SK-N-SH (cell line): ENCODE measurements around the gene RAPGEFL1. TPM values are rescaled to one million over a fixed set of nuclear protein-coding genes. Genes with fewer than 3 reads are reported as not detected.

Source experiments
- CTCF ChIA-PET: fragments of 300-600, 350-600 bp; formaldehyde crosslinking; extraction: SDS; loops from one replicate; lab custom pipeline; 2021; lab: Yijun Ruan, JAX
- POLR2A ChIA-PET: fragments of 350-600 bp; sonication (Branson Sonifier 250); formaldehyde crosslinking; extraction: SDS; loops from one replicate; lab custom pipeline; 2020; ENCODE audit warnings: antibody characterized with exemption, inconsistent platforms; lab: Yijun Ruan, JAX
- DNase-seq: peaks from one replicate; pipeline ENCODE4 v3.0.0; 2012
- H2AFZ ChIP-seq: fragments of 200-600 bp; sonication (generic); 2 replicates; pipeline ENCODE4 v1.8.1; 2016; ENCODE audit warnings: antibody characterized with exemption, mild to moderate bottlenecking, low read depth
- H3F3A ChIP-seq: fragments of 200-600 bp; sonication (generic); replicated peaks from 2 replicates; pipeline ENCODE3; 2016; ENCODE audit warnings: antibody characterized with exemption, mild to moderate bottlenecking; ENCODE audit not compliant: insufficient read depth
- H3K27ac ChIP-seq, 2 experiments: fragments of 200-500 bp in 1 of 2; fragments of 200-600 bp in 1 of 2; sonication (Bioruptor generic) in 1 of 2; sonication (generic), shearing (Covaris generic) in 1 of 2; 2 replicates each; pipeline versions ENCODE4 v1.5.1 to v1.6.1; 2014 to 2016; ENCODE audit warnings: low read depth in 2 of 2, inconsistent platforms in 1 of 2, low read length in 1 of 2, mild to moderate bottlenecking in 1 of 2, mixed read lengths in 1 of 2
- H3K27me3 ChIP-seq: fragments of 200-600 bp; sonication (generic), shearing (Covaris generic); 2 replicates; pipeline ENCODE4 v1.6.1; 2016; ENCODE audit warnings: mixed run types; ENCODE audit not compliant: insufficient read depth
- H3K36me3 ChIP-seq, 2 experiments: fragments of 200-500 bp in 1 of 2; fragments of 200-600 bp in 1 of 2; sonication (Bioruptor generic) in 1 of 2; sonication (generic) in 1 of 2; replicated peaks in 1 of 2; 2 replicates each; pipeline versions ENCODE3 to v1.5.1; 2014 to 2016; ENCODE audit warnings: low read length in 1 of 2, mild to moderate bottlenecking in 1 of 2; ENCODE audit not compliant: insufficient read depth in 2 of 2, control insufficient read depth in 1 of 2
- H3K4me1 ChIP-seq, 2 experiments: fragments of 200-500 bp in 1 of 2; fragments of 200-600 bp in 1 of 2; sonication (Bioruptor generic) in 1 of 2; sonication (generic), shearing (Covaris generic) in 1 of 2; 2 replicates each; pipeline versions ENCODE4 v1.5.1 to v1.6.1; 2014 to 2016; ENCODE audit warnings: low read depth in 1 of 2, low read length in 1 of 2, mixed run types in 1 of 2; ENCODE audit not compliant: insufficient read depth in 2 of 2, control insufficient read depth in 1 of 2
- H3K4me2 ChIP-seq: fragments of 200-600 bp; sonication (generic), shearing (Covaris generic); 2 replicates; pipeline ENCODE4 v1.6.1; 2017; ENCODE audit warnings: mixed run types
- H3K4me3 ChIP-seq, 2 experiments: fragments of 200-500 bp in 1 of 2; fragments of 200-600 bp in 1 of 2; sonication (Bioruptor generic) in 1 of 2; sonication (generic), shearing (Covaris generic) in 1 of 2; 2 replicates each; pipeline versions ENCODE4 v1.5.1 to v1.8.1; 2014 to 2016; ENCODE audit warnings: low read depth in 2 of 2, inconsistent platforms in 1 of 2, low read length in 1 of 2, mild to moderate bottlenecking in 1 of 2, mixed read lengths in 1 of 2, moderate library complexity in 1 of 2
- H3K79me2 ChIP-seq: fragments of 200-600 bp; sonication (generic); 2 replicates; pipeline ENCODE4 v1.8.1; 2017; ENCODE audit warnings: mild to moderate bottlenecking; ENCODE audit not compliant: insufficient read depth
- H3K9ac ChIP-seq: fragments of 200-600 bp; sonication (generic); 2 replicates; pipeline ENCODE4 v1.6.1; 2017; ENCODE audit warnings: mixed run types
- H3K9me2 ChIP-seq: fragments of 200-600 bp; sonication (generic); 2 replicates; pipeline ENCODE4 v1.6.1; 2017; ENCODE audit warnings: mixed run types
- H3K9me3 ChIP-seq: fragments of 200-600 bp; sonication (generic); 2 replicates; pipeline ENCODE4 v1.6.1; 2017; ENCODE audit warnings: mixed run types, mild to moderate bottlenecking, moderate library complexity
- H4K20me1 ChIP-seq: fragments of 200-600 bp; sonication (generic); 2 replicates; pipeline ENCODE4 v1.6.1; 2017; ENCODE audit warnings: mild to moderate bottlenecking, mixed run types; ENCODE audit not compliant: insufficient read depth
- CHD2 ChIP-seq: fragments of 150-350 bp; IDR thresholded peaks from 2 replicates; pipeline ENCODE4 v1.6.1; 2018; ENCODE audit warnings: low read length; ENCODE audit not compliant: partially characterized antibody
- ELF1 ChIP-seq: IDR thresholded peaks from 2 replicates; pipeline ENCODE4 v1.4.0; 2012
- EP300 ChIP-seq, 2 experiments: IDR thresholded peaks; 2 replicates each; pipeline versions ENCODE4 v1.4.0 to v1.6.1; 2012; ENCODE audit warnings: borderline replicate concordance in 1 of 2, low read depth in 1 of 2, low read length in 1 of 2
- EZH2phosphoT487 ChIP-seq: fragments of 200-600 bp; sonication (generic); IDR thresholded peaks from 2 replicates; pipeline ENCODE4 v1.6.1; 2017; ENCODE audit warnings: low read depth, mixed run types, mild to moderate bottlenecking, antibody characterized with exemption, moderate library complexity, borderline replicate concordance
- FOXJ3 ChIP-seq: sonication (generic); formaldehyde crosslinking; IDR thresholded peaks from 2 replicates; pipeline ENCODE4 v1.5.1; 2020; ENCODE audit warnings: mild to moderate bottlenecking, missing genetic modification reagents
- FOXM1 ChIP-seq: IDR thresholded peaks from 2 replicates; pipeline ENCODE4 v1.4.0; 2012; ENCODE audit warnings: low read depth, mild to moderate bottlenecking
- GATA2 ChIP-seq: sonication (generic); formaldehyde crosslinking; IDR thresholded peaks from 2 replicates; pipeline ENCODE4 v1.5.0; 2020; ENCODE audit warnings: mild to moderate bottlenecking, missing genetic modification reagents
- JUND ChIP-seq: IDR thresholded peaks from 2 replicates; pipeline ENCODE4 v1.4.0; 2012
- MEF2A ChIP-seq: IDR thresholded peaks from 2 replicates; pipeline ENCODE4 v1.4.0; 2012; ENCODE audit warnings: low read depth, borderline replicate concordance
- MXI1 ChIP-seq: IDR thresholded peaks from 2 replicates; pipeline ENCODE4 v1.6.1; 2012; ENCODE audit warnings: mild to moderate bottlenecking, low read depth, low read length, improper control_type of control experiment
- NFIC ChIP-seq: IDR thresholded peaks from 2 replicates; pipeline ENCODE4 v1.4.0; 2012; ENCODE audit warnings: borderline replicate concordance
- NRF1 ChIP-seq: IDR thresholded peaks from 2 replicates; pipeline ENCODE4 v1.6.1; 2012; ENCODE audit warnings: low read depth, mild to moderate bottlenecking, low read length
- RAD21 ChIP-seq: IDR thresholded peaks from 2 replicates; pipeline ENCODE4 v1.6.1; 2012; ENCODE audit warnings: mild to moderate bottlenecking, low read length
- RCOR1 ChIP-seq: fragments of 150-350 bp; IDR thresholded peaks from 2 replicates; pipeline ENCODE4 v1.6.1; 2017; ENCODE audit warnings: antibody characterized with exemption, low read length
- RFX5 ChIP-seq: IDR thresholded peaks from 2 replicates; pipeline ENCODE4 v1.6.1; 2012; ENCODE audit warnings: mild to moderate bottlenecking, improper control_type of control experiment, low read length
- RXRA ChIP-seq: IDR thresholded peaks from 2 replicates; pipeline ENCODE4 v1.4.0; 2012; ENCODE audit warnings: low read depth, mild to moderate bottlenecking, borderline replicate concordance
- SIN3A ChIP-seq: IDR thresholded peaks from 2 replicates; pipeline ENCODE4 v1.6.1; 2012; ENCODE audit warnings: low read depth, mild to moderate bottlenecking, low read length, moderate library complexity, borderline replicate concordance
- SMC3 ChIP-seq: IDR thresholded peaks from 2 replicates; pipeline ENCODE4 v1.6.1; 2012; ENCODE audit warnings: low read depth, low read length, improper control_type of control experiment
- TAF1 ChIP-seq: IDR thresholded peaks from 2 replicates; pipeline ENCODE4 v1.6.1; 2012; ENCODE audit warnings: low read depth, mild to moderate bottlenecking, low read length, moderate library complexity, borderline replicate concordance
- TCF12 ChIP-seq: IDR thresholded peaks from 2 replicates; pipeline ENCODE4 v1.4.0; 2012
- YY1 ChIP-seq: IDR thresholded peaks from 2 replicates; pipeline ENCODE4 v1.4.0; 2012; ENCODE audit warnings: low read depth, mild to moderate bottlenecking
- WGBS: methylation state at CpG from one replicate; pipeline ENCODE4 v1.1.6; 2017; ENCODE audit warnings: low lambda C conversion rate; 5-methylcytosine and 5-hydroxymethylcytosine counted together
- polyA plus RNA-seq, 3 experiments: library from polyadenylated mRNA; depleted of rRNA; stranded (reverse); fragments of >200 nt; gene quantifications; 2 replicates each; pipeline ENCODE4 v1.2.3, GENCODE V29; 2012
- TF ChIP-seq, protein P1 (sequence below): fragments of 150-350 bp; IDR thresholded peaks from 2 replicates; pipeline ENCODE4 v1.6.1; 2016; ENCODE audit warnings: mild to moderate bottlenecking, low read depth, low read length
- TF ChIP-seq, protein P2 (sequence below): IDR thresholded peaks from 2 replicates; pipeline ENCODE4 v1.4.0; 2012; ENCODE audit warnings: low read depth
- TF ChIP-seq, protein P3 (sequence below): IDR thresholded peaks from 2 replicates; pipeline ENCODE4; 2012
- TF ChIP-seq, protein P4 (sequence below): IDR thresholded peaks from 2 replicates; pipeline ENCODE4 v1.6.1; 2012; ENCODE audit warnings: mild to moderate bottlenecking, low read depth, low read length, moderate library complexity

Gene RAPGEFL1
- polyA plus RNA-seq, 1 of the 3 experiments (the other 2 are of a cell fraction) = 5.9 TPM

DNA sequence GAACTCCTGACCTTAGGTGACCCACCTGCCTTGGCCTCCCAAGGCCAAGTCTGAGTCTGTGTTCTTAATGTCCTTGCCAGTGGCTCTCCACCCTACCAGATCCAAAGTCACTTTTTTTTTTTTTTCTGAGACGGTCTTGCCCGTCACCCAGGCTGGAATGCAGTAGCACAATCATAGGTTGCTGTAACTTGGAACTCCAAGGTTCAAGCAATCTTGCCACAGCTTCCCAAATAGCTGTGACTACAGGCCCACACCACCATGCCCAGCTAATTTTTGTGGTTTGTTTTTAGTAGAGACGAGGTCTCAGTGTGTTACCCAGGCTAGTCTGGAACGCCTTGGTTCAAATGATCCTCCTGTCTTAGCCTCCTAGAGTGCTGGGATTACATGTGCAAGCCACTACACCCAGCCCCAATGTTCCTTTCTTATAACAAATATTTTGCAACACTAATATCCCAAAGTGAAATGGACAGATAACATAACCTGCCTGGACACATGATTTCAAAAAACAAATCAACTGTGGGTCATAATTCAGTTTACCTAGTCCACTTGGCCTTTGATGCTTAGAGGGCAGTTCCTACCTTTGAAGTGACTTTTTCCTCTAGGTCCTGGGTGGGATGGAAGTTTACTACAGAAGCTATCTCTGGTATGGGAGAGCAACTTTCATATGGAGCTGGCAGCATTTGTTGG lies 4.0 kb upstream of the RAPGEFL1 start:
- peaks cover under 1 to 11% of the 10 kb centered on the region in 2 experiments; a peak in 2 of 4 replicates for H3K4me1 ChIP-seq
- no peaks in the 10 kb centered on the region for H4K20me1 ChIP-seq
- no peak overlapping the region for H2AFZ ChIP-seq
- peaks cover 18% of the 10 kb centered on the region for H3F3A ChIP-seq
- 99% methylated on average over 4 of the region's 4 CpGs for WGBS
- no peaks in the 10 kb centered on the region for H3K9me2 ChIP-seq
- ChIA-PET CTCF (interaction anchor here (0.7 to 10.6 kb wide), 4 partner anchors 20 to 160 kb away, joined by 3 to 94 read pairs (median 24); partner anchors contain the start of gene CSF3), POLR2A (no interaction called here)
- no peak overlapping the region for H3K9ac ChIP-seq
- no peaks in the 10 kb centered on the region for H3K79me2 ChIP-seq
- DNase-seq = no peak
- H3K9me3 ChIP-seq = no peaks in the 10 kb centered on the region
- H3K4me2 ChIP-seq = no peak overlapping the region
- H3K27ac ChIP-seq = no peak overlapping the region
- no peaks in the 10 kb centered on the region for H3K27me3 ChIP-seq
- H3K4me3 ChIP-seq = no peak overlapping the region
- H3K36me3 ChIP-seq = peaks cover 37 to 55% of the 10 kb centered on the region in 2 experiments
- TF ChIP-seq TAF1 (no peak), RCOR1 (no peak), ELF1 (no peak), EP300 (IDR thresholded peaks at IDR 0.05; ENCODE audit: borderline replicate concordance in 1 of 2, low read depth in 1 of 2, low read length in 1 of 2) (no peak), FOXM1 (no peak), SMC3 (no peak), TCF12 (no peak), GATA2 (CRISPR knock-in tag) (no peak), NFIC (no peak), RFX5 (no peak), CHD2 (no peak), NRF1 (no peak), SIN3A (no peak), EZH2phosphoT487 (no peak)
- TF ChIP-seq, protein P1, sequence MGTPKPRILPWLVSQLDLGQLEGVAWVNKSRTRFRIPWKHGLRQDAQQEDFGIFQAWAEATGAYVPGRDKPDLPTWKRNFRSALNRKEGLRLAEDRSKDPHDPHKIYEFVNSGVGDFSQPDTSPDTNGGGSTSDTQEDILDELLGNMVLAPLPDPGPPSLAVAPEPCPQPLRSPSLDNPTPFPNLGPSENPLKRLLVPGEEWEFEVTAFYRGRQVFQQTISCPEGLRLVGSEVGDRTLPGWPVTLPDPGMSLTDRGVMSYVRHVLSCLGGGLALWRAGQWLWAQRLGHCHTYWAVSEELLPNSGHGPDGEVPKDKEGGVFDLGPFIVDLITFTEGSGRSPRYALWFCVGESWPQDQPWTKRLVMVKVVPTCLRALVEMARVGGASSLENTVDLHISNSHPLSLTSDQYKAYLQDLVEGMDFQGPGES = no peak

DNA sequence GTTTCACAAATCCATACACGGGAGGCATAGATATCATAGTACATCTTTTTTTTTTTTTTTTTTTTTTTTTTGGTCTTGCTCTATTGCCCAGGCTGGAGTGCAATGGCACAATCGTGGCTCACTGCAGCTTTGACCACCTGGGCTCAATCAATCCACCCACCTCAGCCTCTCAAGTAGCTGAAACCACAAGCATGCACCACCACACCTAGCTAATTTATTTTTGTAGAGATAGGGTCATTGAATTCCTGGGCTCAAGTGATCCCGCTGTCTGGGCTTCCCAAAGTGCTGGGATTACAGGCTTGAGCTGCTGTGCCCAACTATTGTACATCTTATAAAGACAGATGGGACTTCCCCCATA lies 3.5 kb upstream of the RAPGEFL1 start:
- no peak overlapping the region for H3K9ac ChIP-seq
- H2AFZ ChIP-seq = no peak overlapping the region
- H3K9me3 ChIP-seq = no peaks in the 10 kb centered on the region
- H4K20me1 ChIP-seq = no peaks in the 10 kb centered on the region
- no peaks in the 10 kb centered on the region for H3K9me2 ChIP-seq
- H3K4me2 ChIP-seq = no peak overlapping the region
- peaks cover 14% of the 10 kb centered on the region for H3F3A ChIP-seq
- peaks cover 0 to 16% of the 10 kb centered on the region in 2 experiments; a peak in 1 of 4 replicates for H3K4me1 ChIP-seq
- no peak overlapping the region for H3K4me3 ChIP-seq
- 69% methylated on average over 2 of the region's 3 CpGs for WGBS
- H3K79me2 ChIP-seq = no peaks in the 10 kb centered on the region
- ChIA-PET CTCF (interaction anchor here (0.7 to 10.6 kb wide), 5 partner anchors 15 to 160 kb away, joined by 3 to 94 read pairs (median 5); partner anchors contain the start of gene CSF3), POLR2A (no interaction called here)
- no peak for DNase-seq
- H3K36me3 ChIP-seq = peaks cover 35 to 51% of the 10 kb centered on the region in 2 experiments
- H3K27ac ChIP-seq = no peak overlapping the region
- H3K27me3 ChIP-seq = no peaks in the 10 kb centered on the region
- no peak for TF ChIP-seq JUND
- TF ChIP-seq SMC3 = no peak
- no peak for TF ChIP-seq MXI1
- no peak for TF ChIP-seq GATA2 (CRISPR knock-in tag)
- no peak for TF ChIP-seq RAD21
- no peak for TF ChIP-seq YY1
- no peak for TF ChIP-seq TCF12
- TF ChIP-seq, protein P2, sequence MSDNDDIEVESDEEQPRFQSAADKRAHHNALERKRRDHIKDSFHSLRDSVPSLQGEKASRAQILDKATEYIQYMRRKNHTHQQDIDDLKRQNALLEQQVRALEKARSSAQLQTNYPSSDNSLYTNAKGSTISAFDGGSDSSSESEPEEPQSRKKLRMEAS = no peak
- TF ChIP-seq, protein P3, sequence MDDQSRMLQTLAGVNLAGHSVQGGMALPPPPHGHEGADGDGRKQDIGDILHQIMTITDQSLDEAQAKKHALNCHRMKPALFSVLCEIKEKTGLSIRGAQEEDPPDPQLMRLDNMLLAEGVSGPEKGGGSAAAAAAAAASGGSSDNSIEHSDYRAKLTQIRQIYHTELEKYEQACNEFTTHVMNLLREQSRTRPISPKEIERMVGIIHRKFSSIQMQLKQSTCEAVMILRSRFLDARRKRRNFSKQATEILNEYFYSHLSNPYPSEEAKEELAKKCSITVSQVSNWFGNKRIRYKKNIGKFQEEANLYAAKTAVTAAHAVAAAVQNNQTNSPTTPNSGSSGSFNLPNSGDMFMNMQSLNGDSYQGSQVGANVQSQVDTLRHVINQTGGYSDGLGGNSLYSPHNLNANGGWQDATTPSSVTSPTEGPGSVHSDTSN = no peak
- TF ChIP-seq RXRA = no peak
- no peak for TF ChIP-seq RFX5
- no peak for TF ChIP-seq RCOR1
- TF ChIP-seq, protein P4, sequence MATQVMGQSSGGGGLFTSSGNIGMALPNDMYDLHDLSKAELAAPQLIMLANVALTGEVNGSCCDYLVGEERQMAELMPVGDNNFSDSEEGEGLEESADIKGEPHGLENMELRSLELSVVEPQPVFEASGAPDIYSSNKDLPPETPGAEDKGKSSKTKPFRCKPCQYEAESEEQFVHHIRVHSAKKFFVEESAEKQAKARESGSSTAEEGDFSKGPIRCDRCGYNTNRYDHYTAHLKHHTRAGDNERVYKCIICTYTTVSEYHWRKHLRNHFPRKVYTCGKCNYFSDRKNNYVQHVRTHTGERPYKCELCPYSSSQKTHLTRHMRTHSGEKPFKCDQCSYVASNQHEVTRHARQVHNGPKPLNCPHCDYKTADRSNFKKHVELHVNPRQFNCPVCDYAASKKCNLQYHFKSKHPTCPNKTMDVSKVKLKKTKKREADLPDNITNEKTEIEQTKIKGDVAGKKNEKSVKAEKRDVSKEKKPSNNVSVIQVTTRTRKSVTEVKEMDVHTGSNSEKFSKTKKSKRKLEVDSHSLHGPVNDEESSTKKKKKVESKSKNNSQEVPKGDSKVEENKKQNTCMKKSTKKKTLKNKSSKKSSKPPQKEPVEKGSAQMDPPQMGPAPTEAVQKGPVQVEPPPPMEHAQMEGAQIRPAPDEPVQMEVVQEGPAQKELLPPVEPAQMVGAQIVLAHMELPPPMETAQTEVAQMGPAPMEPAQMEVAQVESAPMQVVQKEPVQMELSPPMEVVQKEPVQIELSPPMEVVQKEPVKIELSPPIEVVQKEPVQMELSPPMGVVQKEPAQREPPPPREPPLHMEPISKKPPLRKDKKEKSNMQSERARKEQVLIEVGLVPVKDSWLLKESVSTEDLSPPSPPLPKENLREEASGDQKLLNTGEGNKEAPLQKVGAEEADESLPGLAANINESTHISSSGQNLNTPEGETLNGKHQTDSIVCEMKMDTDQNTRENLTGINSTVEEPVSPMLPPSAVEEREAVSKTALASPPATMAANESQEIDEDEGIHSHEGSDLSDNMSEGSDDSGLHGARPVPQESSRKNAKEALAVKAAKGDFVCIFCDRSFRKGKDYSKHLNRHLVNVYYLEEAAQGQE = no peak
- TF ChIP-seq MEF2A = no peak
- TF ChIP-seq FOXJ3 = no peak
